HL-60 (cell line): ENCODE data around the gene TEAD4.
"Not testable (repeated sequence)": the region's sequence is repeated elsewhere in the genome, so short reads cannot be mapped to it uniquely, and the experiment has no call there.

Experiments
- DNase-seq, 2 experiments: peaks; one replicate each; pipeline ENCODE4 v3.0.0-alpha.2; 2010 to 2020; ENCODE audit warnings: low read depth in 1 of 2, low spot score in 1 of 2
- H3K27ac ChIP-seq: fragments of 250-450 bp; sonication (Bioruptor Pico); replicated peaks from 2 replicates; pipeline ENCODE4 v1.5.1; 2020; ENCODE audit warnings: mild to moderate bottlenecking, moderate library complexity
- H3K27me3 ChIP-seq: fragments of 250-450 bp; sonication (Bioruptor Pico); 2 replicates; pipeline ENCODE4 v1.5.1; 2021; ENCODE audit warnings: mild to moderate bottlenecking, moderate library complexity; ENCODE audit not compliant: insufficient read depth, poor library complexity, severe bottlenecking
- H3K4me3 ChIP-seq: replicated peaks from 2 replicates; pipeline ENCODE4 v1.5.1; 2011; ENCODE audit warnings: mild to moderate bottlenecking, control low read depth, low read length; ENCODE audit not compliant: insufficient read depth
- CTCF ChIP-seq: IDR thresholded peaks from one replicate; pipeline ENCODE4 v1.5.1; 2011; ENCODE audit warnings: low read length, control low read depth, inconsistent platforms; ENCODE audit not compliant: insufficient read depth
- GABPA ChIP-seq: IDR thresholded peaks from 2 replicates; pipeline ENCODE4 v1.6.1; 2012; ENCODE audit warnings: low read depth
- POLR2AphosphoS5 ChIP-seq: IDR thresholded peaks from 2 replicates; pipeline ENCODE4 v1.6.1; 2012; ENCODE audit warnings: low read depth
- REST ChIP-seq: IDR thresholded peaks from 2 replicates; pipeline ENCODE4 v1.6.1; 2012; ENCODE audit warnings: low read depth; ENCODE audit not compliant: insufficient replicate concordance
- SPI1 ChIP-seq: IDR thresholded peaks from 2 replicates; pipeline ENCODE4 v1.6.1; 2012; ENCODE audit warnings: low read depth, mild to moderate bottlenecking, borderline replicate concordance

Gene TEAD4

GRCh38 chr12:3065300-3065699 is 106.1 kb downstream of the TEAD4 start:
- Histone ChIP-seq H3K4me3 (no peak overlapping the region), H3K27ac (no peak overlapping the region), H3K27me3 (peaks cover 3% of the 10 kb centered on the region)
- no peak for DNase-seq
- TF ChIP-seq SPI1 (no peak), POLR2AphosphoS5 (no peak), REST (no peak), CTCF (no peak), GABPA (no peak)

DNA sequence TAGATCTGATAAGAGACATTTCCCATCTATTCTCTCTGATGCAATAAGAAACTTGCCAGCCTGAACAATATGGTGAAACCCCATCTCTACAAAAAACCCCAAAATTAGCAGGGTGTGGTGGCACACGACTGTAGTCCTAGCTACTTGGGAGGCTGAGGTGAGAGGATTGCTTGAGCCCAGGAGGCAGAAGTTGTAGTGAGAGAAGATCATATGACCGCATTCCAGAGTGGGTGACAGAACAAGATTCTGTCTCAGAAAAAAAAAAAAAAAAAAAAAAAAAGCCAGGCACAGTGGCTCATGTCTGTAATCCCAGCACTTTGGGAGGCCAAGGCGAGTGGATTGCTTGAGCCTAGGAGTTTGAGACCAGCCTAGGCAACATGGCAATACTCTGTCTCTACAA is 106.6 kb downstream of the TEAD4 start:
- not testable (repeated sequence) for H3K27me3 ChIP-seq, DNase-seq, H3K27ac ChIP-seq, H3K4me3 ChIP-seq

DNA sequence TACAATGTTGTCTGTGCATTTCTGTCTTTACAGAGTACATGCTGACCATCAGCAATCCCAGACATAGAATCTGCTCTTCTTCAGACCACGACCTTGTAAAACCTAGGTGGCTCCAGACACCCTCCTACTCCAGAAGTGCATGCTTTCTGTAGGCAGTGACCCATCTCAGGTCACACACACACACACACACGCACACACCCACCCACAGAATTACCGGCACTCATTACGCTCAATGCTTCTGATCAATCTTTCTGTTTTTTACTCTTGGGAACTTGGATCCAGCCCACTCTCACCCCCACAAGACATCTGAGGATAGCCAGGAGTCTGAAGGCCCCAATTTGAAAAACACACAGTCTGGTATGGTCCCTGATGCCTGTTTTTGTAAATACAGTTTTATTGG is 110.5 kb downstream of the TEAD4 start:
- no peak overlapping the region for H3K27ac ChIP-seq
- H3K4me3 ChIP-seq, result no peak overlapping the region
- TF ChIP-seq CTCF (no peak), POLR2AphosphoS5 (no peak), GABPA (no peak), SPI1 (no peak), REST (no peak)
- H3K27me3 ChIP-seq, result peaks cover 9% of the 10 kb centered on the region
- DNase-seq, result no peak

- Histone ChIP-seq H3K27me3 (peaks cover 12% of the 10 kb centered on the region), H3K27ac (no peak overlapping the region), H3K4me3 (no peak overlapping the region)
- no peak for TF ChIP-seq SPI1
- TF ChIP-seq POLR2AphosphoS5, result no peak
- TF ChIP-seq GABPA, result no peak
- TF ChIP-seq CTCF, result no peak
- no peak for TF ChIP-seq REST
- no peak for DNase-seq
Observed at GRCh38 chr12:3071107-3071506, 111.9 kb downstream of the TEAD4 start.
